ENCODE measurements around the gene RGL3. TPM values are rescaled to one million over a fixed set of nuclear protein-coding genes. Genes with fewer than 3 reads are reported as not detected.

RGL3 gene
- total RNA-seq, 1 donor from 2014 or later: 0.70 TPM

- no peak for TF ChIP-seq CTCF (IDR thresholded peaks at IDR 0.05)
- H3K4me1 Mint-ChIP-seq (ENCODE audit: low read depth): no peaks in the 10 kb centered on the region
- no peak overlapping the region for H3K4me3 Mint-ChIP-seq (ENCODE audit: unreplicated experiment)
- no peak for DNase-seq (ENCODE audit: low spot score)
- H3K9me3 Mint-ChIP-seq (ENCODE audit: low read depth): no peaks in the 10 kb centered on the region
- peaks cover 2% of the 10 kb centered on the region for H3K36me3 Mint-ChIP-seq (ENCODE audit: low read depth)
- H3K27me3 Mint-ChIP-seq (ENCODE audit: low read depth): no peaks in the 10 kb centered on the region
- H3K27ac Mint-ChIP-seq (ENCODE audit: unreplicated experiment): no peak overlapping the region
Measured at GRCh38 chr19:11401808-11402543, 17.1 kb downstream of the RGL3 start.

GRCh38 chr19:11400798-11401197, 18.3 kb downstream of the RGL3 start:
- Mint-ChIP-seq H3K4me1 (ENCODE audit: low read depth) (no peaks in the 10 kb centered on the region), H3K27me3 (ENCODE audit: low read depth) (no peaks in the 10 kb centered on the region), H3K4me3 (ENCODE audit: unreplicated experiment) (no peak overlapping the region), H3K9me3 (ENCODE audit: low read depth) (no peaks in the 10 kb centered on the region), H3K27ac (ENCODE audit: unreplicated experiment) (no peak overlapping the region), H3K36me3 (ENCODE audit: low read depth) (peaks cover 2% of the 10 kb centered on the region)
- no peak for TF ChIP-seq CTCF (IDR thresholded peaks at IDR 0.05)
- no peak for DNase-seq (ENCODE audit: low spot score)

- peaks cover 2% of the 10 kb centered on the region for H3K36me3 Mint-ChIP-seq (ENCODE audit: low read depth)
- no peak overlapping the region for H3K27ac Mint-ChIP-seq (ENCODE audit: unreplicated experiment)
- H3K4me1 Mint-ChIP-seq (ENCODE audit: low read depth): no peaks in the 10 kb centered on the region
- no peaks in the 10 kb centered on the region for H3K9me3 Mint-ChIP-seq (ENCODE audit: low read depth)
- DNase-seq (ENCODE audit: low spot score): no peak
- no peak overlapping the region for H3K4me3 Mint-ChIP-seq (ENCODE audit: unreplicated experiment)
- peaks cover 5% of the 10 kb centered on the region for H3K27me3 Mint-ChIP-seq (ENCODE audit: low read depth)
- TF ChIP-seq CTCF (IDR thresholded peaks at IDR 0.05): no peak
Measured at GRCh38 chr19:11399667-11400066, 19.4 kb downstream of the RGL3 start.

GRCh38 chr19:11397089-11397610, 22.0 kb downstream of the RGL3 start:
- H3K4me1 Mint-ChIP-seq (ENCODE audit: low read depth): no peaks in the 10 kb centered on the region
- H3K9me3 Mint-ChIP-seq (ENCODE audit: low read depth): no peaks in the 10 kb centered on the region
- no peak overlapping the region for H3K4me3 Mint-ChIP-seq (ENCODE audit: unreplicated experiment)
- no peak overlapping the region for H3K27ac Mint-ChIP-seq (ENCODE audit: unreplicated experiment)
- H3K27me3 Mint-ChIP-seq (ENCODE audit: low read depth): peaks cover 12% of the 10 kb centered on the region
- H3K36me3 Mint-ChIP-seq (ENCODE audit: low read depth): peaks cover 2% of the 10 kb centered on the region
- DNase-seq (ENCODE audit: low spot score): no peak
- TF ChIP-seq CTCF (IDR thresholded peaks at IDR 0.05): no peak

GRCh38 chr19:11390933-11391680, 28.0 kb downstream of the RGL3 start:
- H3K36me3 Mint-ChIP-seq (ENCODE audit: low read depth): no peaks in the 10 kb centered on the region
- no peak for TF ChIP-seq CTCF (IDR thresholded peaks at IDR 0.05)
- no peak overlapping the region for H3K4me3 Mint-ChIP-seq (ENCODE audit: unreplicated experiment)
- peaks cover 3% of the 10 kb centered on the region for H3K9me3 Mint-ChIP-seq (ENCODE audit: low read depth)
- H3K4me1 Mint-ChIP-seq (ENCODE audit: low read depth): no peaks in the 10 kb centered on the region
- no peak for DNase-seq (ENCODE audit: low spot score)
- no peak overlapping the region for H3K27ac Mint-ChIP-seq (ENCODE audit: unreplicated experiment)
- peaks cover 12% of the 10 kb centered on the region for H3K27me3 Mint-ChIP-seq (ENCODE audit: low read depth)
